NCI-H187 treated with DMSO at 0.1 percent for 48 hours (cell line): ENCODE data around the gene MYO1G.

Source experiments
- DNase-seq: peaks from one replicate; lab custom pipeline; 2025; lab: John Stamatoyannopoulos, UW

The MYO1G gene

DNA sequence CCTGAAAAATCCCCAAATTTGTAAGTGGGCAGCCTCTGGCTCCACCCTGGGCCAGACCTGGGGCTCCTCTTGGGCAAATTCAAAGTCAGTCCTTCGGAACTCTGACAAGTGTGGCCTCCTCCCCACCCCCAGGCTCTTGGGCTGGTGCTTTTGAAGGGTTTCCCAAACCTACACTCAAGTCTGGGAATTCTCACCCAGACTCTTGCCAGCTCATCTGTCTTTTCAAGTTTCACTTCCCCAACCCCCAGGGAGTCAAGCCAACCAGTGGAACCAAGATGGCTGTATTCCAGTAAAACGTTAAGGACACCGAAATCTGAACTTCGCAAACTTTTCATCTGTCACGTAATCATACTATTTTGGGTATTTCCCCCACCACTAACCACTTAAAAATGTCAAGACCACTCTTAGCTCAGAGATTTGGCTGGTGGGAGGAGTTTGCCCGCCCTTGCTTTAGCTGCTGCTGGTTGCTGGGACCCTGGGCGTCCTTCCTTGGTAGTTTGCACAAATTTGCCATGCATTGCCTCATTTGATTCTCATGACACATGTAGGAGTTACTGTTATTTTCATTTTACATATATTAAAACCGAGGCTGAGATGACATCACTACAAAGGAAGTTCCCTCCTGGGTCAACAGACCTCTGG, 1.7 kb upstream of the MYO1G start:
- DNase-seq, result no peak

DNA sequence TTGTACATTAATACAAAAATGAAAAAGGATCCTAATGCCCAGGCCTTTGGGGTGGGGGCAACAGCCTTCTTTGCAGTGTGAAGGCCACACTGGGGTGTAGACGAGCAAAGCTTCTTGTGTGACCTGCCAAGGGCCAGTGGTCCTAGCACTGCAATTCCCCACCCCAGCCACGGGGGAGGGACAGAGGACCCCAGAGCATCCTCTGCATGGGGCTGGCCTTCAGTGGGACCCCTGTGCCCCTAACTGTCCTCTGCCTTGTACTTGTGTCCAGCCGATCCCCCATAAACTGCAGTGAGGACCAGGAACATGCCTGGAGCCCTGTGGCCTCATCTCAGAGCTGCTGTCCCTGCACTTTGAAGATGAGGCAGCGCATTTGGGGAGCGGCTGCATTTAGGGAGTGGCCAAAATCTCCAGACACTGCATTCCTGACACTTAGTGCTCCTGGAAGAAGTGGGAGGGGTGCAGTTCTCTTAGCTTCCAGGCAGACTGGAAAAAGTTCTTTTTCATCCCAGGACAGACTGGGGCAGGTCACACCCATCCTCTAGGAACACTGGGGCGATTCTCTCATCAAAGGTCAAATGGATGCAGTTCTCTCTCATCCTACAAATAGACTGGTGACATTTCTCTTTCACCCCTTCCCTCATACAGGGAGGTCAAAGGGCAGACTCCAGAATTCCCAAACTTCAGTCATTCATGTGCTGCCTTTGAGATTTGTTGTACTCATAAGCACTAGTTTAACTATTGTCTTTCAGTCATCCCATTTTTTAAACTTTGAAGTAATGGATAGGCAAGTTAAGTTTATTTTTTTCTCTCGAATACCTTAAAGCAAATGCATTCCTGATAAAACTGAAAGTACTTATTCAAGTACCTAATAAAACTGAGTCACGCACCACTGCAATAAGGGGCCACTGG, 922 bp upstream of the MYO1G start:
- no peak for DNase-seq

DNA sequence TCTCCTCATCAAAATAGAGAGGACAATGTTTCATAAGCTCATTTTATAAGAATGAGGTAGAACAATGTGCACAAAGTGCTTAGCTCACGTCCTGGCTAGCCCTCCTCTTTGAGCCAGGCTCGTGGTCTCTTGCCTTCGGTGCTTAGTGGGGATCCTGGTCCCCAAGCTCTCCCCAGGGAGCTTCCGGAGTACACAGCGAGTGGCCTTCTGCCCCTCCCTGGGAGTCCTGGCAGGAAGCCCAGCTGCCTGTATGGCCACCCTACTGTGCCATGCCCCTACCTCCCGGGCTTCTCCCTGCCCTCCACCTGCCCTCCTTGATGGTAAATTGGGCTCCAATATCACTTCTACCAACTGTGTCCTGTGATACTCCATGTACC, 868 bp downstream of the MYO1G start:
- no peak for DNase-seq

DNA sequence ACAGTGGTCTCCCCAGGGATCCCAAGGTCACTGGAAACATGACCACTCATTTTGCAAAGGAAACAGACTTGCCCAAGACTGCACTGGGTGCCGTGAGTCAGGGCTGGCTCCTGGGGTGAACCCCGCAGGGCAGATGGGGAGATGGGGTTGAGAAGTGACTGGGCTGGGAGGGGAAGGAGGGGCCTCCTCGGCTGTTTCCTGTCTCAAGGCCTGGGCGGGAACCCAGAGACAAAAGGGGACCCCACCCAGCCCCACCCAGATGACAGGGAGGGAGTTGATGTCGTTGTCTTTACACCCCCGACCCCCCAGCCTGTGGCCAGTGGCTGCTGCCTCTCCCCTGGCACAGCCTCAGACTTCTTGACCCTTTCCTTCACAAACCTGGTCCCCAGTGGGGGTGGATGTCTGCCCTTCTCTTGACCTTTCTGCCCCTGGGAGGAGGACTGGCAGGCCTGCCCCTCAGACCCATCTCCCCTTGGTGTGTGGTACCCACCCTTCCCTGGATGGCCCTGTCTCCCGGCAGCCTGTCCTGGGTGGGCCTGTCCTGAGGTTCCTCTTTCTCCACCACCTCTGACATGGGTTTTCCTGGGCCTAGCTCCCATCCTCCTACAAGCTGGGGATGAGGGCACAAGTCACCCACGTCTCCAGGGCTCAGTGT, 1.4 kb downstream of the MYO1G start:
- DNase-seq, result no peak

DNA sequence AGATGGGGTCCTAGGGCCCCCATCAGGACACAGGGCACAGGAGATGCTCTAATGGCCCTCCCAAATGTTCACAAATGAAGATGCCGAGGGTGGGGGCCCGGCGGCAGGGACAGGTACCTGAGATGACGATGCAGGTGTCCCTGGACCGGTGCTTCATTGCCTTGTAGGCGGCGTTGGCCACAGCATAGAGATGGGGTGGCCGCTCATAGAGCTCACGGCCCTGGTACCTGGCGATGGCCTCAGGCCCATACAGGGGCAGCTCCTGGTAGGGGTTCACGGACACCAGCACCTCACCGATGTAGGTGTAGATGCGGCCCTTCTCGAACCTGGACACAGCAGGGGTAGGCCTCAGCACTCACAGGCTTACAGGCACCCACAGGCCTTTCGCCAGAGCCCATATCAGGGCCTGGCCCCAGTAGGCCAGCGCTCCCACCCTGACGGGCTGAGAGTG, 2.0 kb downstream of the MYO1G start:
- DNase-seq, result no peak

DNA sequence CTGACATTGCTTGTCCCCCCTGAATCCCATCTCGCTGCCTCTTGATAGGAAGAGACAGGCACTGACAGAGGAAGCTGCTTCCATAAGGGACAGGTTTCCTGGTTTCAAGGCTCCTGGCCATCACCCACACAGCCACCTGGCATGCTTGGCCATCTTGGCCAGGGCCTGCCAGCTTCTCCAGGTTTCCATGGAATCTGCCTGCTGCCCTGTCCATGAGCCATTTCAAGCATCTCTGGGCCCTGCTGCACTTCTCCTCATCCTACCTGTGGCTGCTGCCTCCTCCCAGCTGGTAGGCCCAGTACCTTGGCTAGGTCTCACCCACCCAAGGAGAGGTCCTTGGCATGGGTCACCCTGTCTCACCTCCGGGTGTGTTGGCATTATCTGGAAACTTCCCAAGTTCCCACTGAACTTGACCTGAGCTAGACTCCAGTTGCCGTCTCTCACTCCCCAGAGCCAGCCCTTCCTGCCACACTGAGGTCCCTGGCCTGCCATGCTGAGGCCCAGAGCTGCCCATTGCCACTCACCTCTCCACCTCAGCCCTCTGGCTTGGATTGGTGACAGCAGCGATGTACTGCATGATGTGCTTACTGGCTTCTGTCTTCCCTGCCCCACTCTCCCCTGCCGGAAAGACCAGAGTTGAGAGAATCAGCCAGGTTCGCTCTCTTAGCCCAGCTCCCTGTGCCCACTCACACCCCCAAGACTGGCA, 2.6 kb downstream of the MYO1G start:
- no peak for DNase-seq

DNA sequence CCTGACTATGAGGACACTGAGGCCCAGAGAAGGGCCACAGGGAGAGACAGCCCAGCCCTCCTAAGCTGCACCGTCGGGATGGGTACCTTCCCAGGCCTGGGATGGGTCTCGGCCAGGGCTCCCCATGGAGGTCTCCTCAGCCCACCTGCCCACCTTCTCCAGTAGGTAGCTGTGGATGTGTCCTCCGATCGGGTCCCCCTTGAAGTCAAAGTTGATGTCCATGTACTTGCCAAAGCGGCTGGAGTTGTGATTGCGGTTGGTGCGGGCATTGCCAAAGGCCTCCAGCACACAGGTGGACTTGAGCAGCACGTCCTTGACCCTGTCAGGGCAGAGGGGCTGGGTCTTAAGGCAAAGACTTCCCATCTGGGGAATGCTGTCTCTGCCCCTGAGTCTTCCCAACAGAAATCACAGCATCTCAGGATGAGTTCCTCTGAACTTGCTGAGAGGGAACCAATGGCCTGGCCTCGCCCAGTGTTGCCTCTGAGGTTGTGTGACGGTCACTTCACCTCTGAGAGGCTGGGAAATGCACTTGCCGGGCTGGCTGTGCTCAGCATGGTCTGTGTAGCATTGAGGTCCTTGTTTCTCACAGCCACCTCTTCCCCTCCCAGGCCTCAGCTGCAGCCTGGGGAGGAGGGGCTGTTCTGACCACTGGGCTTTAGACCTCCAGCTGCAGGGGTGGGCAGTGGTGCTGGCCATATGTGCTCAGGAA, 3.3 kb downstream of the MYO1G start:
- no peak for DNase-seq

DNA sequence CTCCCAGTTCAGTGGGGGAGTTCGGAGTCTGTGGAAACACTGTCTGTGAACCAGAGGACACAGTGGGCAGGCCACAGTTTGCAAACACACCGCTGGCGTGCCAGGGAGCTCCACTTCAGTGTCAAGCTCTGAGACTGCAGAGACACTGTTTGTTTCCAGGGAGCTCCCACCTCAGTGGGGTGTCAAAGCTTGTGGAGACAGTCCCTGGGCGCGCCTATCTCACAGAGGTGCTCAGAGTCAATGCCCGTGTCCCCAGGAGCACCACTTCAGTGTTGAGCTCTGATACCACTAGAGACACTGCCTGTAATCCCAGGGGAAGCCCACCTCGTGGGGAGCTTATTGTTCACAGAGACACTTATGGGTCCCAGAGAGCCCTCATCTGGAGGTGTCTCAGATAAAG, 4.3 kb downstream of the MYO1G start:
- DNase-seq, result no peak

DNA sequence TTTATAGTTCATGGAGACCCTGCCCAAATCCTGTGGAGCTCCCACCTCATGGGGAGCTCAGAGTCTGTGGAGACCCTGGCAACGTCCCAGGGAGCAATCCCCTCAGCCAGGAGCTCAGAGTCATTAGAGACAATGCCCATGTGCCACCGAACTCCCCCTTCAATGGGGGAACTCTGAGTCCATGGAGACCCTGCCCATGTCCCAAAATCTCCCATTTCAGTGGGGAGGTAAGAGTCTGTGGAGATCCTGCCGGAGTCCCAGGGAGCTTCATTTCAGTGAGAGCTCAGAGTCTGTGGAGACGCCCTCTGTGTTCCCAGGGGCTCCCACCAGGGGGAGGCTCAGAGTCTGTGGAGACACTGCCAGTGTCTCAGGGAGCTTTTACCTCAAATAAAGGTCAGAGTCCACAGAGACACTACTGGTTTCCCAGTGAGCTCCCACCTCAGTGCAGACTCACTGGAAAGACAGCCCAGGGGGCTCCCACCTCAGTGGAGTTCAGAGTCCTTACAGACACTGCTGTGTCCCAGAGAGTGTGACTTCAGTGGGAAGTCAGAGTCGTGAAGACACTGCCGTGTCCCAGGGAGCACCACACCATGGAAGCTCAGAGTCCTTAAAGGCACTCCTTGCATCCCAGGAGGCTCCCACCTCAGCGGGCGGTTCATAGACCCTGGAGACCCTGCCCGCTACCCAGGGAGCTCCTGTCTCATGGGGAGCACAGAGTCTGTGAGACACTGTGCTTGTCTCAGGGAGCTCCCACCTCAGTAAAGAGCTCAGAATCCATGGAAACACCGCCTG, 5.0 kb downstream of the MYO1G start:
- DNase-seq, result no peak

DNA sequence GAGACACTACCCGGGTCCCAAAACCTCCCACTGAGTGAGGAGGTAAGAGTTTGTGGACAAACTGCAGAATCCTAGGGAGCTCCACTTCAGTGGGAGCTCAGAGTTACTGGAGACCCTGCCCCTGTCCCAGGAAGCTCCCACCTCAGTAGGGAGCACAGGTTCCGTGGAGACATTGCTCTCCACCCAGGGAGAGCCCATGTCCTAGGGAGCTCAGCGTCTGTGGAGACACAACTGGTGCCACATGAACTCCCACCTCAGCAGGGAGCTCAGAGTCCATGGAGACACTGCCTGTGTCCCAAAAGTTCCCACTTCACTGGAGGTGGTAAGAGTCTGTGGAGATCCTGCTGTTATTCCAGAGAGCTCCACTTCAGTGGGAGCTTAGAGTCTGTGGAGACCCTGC, 6.3 kb downstream of the MYO1G start:
- no peak for DNase-seq

GRCh38 chr7:44971902-44972441, 6.8 kb downstream of the MYO1G start:
- DNase-seq, result no peak

GRCh38 chr7:44971188-44971901, 7.5 kb downstream of the MYO1G start:
- DNase-seq, result no peak

- DNase-seq, result no peak
Observed at GRCh38 chr7:44970523-44971051, 8.2 kb downstream of the MYO1G start.

DNA sequence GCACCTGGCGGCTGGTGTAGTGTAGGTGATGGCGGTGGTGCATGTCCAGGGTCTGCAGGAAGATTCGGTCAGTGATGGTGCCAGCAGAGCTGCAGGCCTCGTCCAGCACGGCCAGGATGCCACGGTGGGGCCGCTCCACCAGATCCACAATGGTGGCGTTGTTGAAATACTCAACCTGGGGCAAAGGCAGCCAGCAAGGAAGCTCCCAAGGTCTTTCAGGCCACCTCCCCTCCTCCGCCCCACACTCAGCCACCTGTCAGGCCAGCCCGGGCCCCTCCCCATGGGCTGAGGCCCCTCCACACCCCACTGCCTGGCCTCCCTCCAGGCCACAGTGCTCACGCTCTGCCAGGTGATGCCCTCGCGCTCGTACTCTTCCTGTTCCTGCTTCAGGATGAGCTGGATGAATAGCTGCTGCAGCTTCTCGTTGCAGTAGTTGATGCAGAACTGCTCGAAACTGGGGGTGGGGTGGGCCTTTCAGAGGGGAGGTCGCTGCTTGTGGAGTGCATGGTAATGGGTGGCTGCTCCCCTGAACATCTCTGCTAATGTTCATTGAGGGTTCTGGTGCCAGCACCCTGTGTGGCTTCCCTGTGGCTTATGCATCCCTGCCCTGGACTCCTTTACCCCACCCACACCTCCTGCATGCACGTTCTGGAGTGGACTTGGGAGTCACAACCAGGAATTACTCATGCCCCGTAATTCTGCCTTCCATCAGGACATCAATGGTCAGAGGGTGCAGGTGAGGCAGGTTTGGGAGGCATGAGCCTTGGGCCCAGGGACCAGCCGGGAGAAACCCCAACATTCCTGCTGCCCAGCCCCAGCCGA, 8.9 kb downstream of the MYO1G start:
- no peak for DNase-seq

DNA sequence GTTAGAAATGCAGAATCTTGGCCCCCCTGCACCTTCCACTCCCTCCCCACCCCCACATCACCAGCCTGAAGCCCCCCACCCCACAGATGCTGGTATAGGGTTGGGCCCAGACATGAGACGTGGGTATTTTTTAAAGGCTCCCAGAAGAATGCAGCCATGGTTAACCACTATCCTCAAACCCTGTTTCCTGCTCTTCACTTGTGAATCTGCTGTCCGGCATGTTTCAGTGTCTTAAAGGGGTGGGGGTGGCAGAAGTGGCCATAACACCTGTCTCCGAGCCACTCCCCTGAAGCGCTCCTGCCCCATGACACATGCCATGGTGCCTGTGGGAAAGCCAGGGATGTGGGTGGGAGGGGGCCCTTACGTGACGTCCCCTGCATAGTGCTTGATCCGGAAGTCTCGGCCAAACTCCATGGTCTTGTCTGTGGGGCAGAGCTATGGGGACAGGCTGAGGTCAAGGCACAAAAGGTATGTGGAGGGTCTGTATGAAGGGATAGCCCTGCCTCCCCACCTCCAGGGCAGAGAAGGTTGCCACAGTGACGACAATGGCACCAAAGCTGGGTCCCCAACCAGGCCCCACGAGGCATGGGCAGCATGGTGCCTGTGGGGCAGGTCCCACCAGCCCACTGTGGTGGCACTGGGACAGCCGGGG, 9.6 kb downstream of the MYO1G start:
- no peak for DNase-seq

- no peak for DNase-seq
Observed at GRCh38 chr7:44967571-44968446, 11.0 kb downstream of the MYO1G start.
